ENCODE measurements around the gene CENATAC.
"Not testable (repeated sequence)": the region's sequence is repeated elsewhere in the genome, so short reads cannot be mapped to it uniquely, and the experiment has no call there.

The CENATAC gene

DNA sequence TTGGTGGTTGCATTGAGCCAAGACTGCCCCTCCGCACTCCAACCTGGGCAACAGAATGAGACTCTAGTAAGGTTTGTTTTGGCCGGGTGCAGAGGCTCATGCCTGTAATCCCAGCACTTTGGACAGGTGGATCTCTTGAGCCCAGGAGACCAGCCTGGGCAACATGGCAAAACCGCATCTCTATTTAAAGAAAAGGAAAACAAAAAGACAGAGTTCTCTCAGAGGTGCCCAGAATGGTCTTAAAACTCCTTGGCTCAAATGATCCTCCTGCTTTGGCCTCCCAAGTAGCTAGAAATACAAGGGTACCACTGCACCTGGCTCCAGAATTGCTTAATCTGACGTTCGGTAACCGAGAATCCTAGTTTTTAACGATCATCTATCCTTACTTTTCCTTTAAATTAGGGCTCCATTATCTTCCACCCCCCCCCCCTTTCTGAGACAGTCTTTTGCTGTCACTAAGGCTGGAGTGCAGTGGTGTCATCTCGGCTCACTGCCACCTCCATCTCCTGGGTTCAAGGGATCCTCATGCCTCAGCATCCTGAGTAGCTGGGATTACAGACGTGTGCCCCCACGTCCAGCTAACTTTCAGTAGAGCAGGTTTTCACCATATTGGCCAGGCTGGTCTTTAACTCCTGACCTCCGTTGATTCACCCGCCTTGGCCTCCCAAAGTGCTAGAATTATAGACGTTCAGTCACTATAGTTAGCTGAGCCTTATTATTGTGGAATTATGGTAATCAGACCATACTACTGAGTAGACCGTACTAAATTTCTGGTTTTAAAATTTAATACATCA, 18.5 kb downstream of the CENATAC start:
- Histone ChIP-seq H3K36me3 (peaks cover 64% of the 10 kb centered on the region), H3K27me3 (no peaks in the 10 kb centered on the region), H3K27ac (0 out of 2 replicates have a peak overlapping the region, but pooled peaks have one; percentile 93), H3K4me3 (peak overlapping the region; percentile 80), H4K20me1 (peaks cover 76% of the 10 kb centered on the region), H3K9ac (peak overlapping the region; percentile 94; the same call in 1 of the 2 replicates), H3K9me3 (no peaks in the 10 kb centered on the region), H3K4me1 (peaks cover 36% of the 10 kb centered on the region), H3K4me2 (peak overlapping the region; percentile 87)
- no peak for TF ChIP-seq Cebpa-rat (IDR thresholded peaks at IDR 0.05)

GRCh38 chr11:119017377-119017776, 19.4 kb downstream of the CENATAC start:
- peaks cover 79% of the 10 kb centered on the region for H4K20me1 ChIP-seq
- peaks cover 40% of the 10 kb centered on the region for H3K4me1 ChIP-seq
- H3K36me3 ChIP-seq: peaks cover 64% of the 10 kb centered on the region
- H3K4me3 ChIP-seq: peak overlapping the region; percentile 80
- peak overlapping the region; percentile 87 for H3K4me2 ChIP-seq
- H3K9ac ChIP-seq: peak overlapping the region; percentile 94
- H3K9me3 ChIP-seq, H3K27me3 ChIP-seq: not testable (repeated sequence)
- H3K27ac ChIP-seq: peak overlapping the region; percentile 93

GRCh38 chr11:119018074-119018938, 20.4 kb downstream of the CENATAC start, which contains the start of the genes RPS25 and TRAPPC4:
RPS25 (minus strand) TSS chr11:119018343; CDS start chr11:119018284, 59 bp downstream.
TRAPPC4 (plus strand) TSS chr11:119018766; CDS start chr11:119018796, 30 bp downstream.
- Histone ChIP-seq H4K20me1 (peaks cover 73% of the 10 kb centered on the region), H3K27ac (peak within 1 kb of the TSS; percentile 93), H3K9me3 (no peaks in the 10 kb centered on the region), H3K4me1 (peaks cover 40% of the 10 kb centered on the region), H3K4me2 (peak within 1 kb of the TSS; percentile 87), H3K9ac (peak within 1 kb of the TSS; percentile 94), H3K4me3 (peak within 1 kb of the TSS; percentile 80), H3K27me3 (no peaks in the 10 kb centered on the region), H3K36me3 (peaks cover 64% of the 10 kb centered on the region)
- TF ChIP-seq Cebpa-rat (IDR thresholded peaks at IDR 0.05): no peak

GRCh38 chr11:119019996-119020395, 22.1 kb downstream of the CENATAC start:
- H3K27me3 ChIP-seq: no peaks in the 10 kb centered on the region
- H3K27ac ChIP-seq: no peak overlapping the region
- H4K20me1 ChIP-seq: peaks cover 60% of the 10 kb centered on the region
- peak overlapping the region; percentile 85 for H3K4me2 ChIP-seq
- H3K9ac ChIP-seq: peak overlapping the region; percentile 94
- no peak for TF ChIP-seq Cebpa-rat (IDR thresholded peaks at IDR 0.05)
- no peaks in the 10 kb centered on the region for H3K9me3 ChIP-seq
- peaks cover 46% of the 10 kb centered on the region for H3K4me1 ChIP-seq
- peak overlapping the region; percentile 80 for H3K4me3 ChIP-seq
- peaks cover 65% of the 10 kb centered on the region for H3K36me3 ChIP-seq

DNA sequence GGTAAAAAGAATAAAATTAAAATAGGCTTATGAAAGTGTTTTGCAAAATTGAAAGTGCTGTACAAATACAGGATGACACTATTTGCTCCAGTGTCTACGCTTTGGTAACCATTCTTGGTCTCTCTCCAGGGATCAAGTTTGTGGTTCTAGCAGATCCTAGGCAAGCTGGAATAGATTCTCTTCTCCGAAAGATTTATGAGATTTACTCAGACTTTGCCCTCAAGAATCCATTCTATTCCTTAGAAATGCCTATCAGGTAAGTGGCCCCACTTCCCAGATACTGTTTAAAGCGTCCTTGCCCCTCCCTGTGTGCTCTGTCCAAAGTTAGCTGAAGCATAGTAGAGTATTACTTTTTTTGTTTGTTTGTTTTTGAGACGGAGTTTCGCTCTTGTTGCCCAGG, 23.7 kb downstream of the CENATAC start:
- Histone ChIP-seq H3K27ac (no peak overlapping the region), H3K9ac (no peak overlapping the region), H3K4me1 (peaks cover 35% of the 10 kb centered on the region), H4K20me1 (peaks cover 44% of the 10 kb centered on the region), H3K4me2 (peak overlapping the region; percentile 2; the same call in 1 of the 2 replicates), H3K4me3 (no peak overlapping the region), H3K9me3 (no peaks in the 10 kb centered on the region), H3K27me3 (no peaks in the 10 kb centered on the region), H3K36me3 (peaks cover 65% of the 10 kb centered on the region)
- TF ChIP-seq Cebpa-rat (IDR thresholded peaks at IDR 0.05): no peak

DNA sequence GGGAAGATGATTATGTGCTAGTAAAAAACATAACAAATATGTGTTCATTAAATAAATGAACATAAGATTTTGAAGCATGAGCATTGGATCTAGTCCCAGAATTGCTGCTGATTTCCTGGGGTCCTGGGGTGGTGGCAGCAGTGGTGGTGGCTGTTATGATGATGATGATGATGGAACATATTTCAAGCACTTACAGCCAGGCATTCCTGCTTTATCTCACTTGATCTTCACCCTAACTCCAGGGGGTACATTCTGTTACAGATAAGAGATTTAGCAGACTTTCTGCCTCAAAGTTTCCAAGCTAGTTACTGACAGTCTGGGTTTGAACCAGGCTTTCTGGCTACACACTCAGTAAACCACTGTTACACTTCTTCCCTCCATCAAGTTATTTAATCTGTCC, 25.8 kb downstream of the CENATAC start:
- Histone ChIP-seq H3K27ac (no peak overlapping the region), H3K36me3 (peaks cover 79% of the 10 kb centered on the region), H3K4me2 (no peak overlapping the region), H3K4me3 (no peak overlapping the region), H3K9ac (0 out of 2 replicates have a peak overlapping the region, but pooled peaks have one; percentile 41), H3K9me3 (no peaks in the 10 kb centered on the region), H3K4me1 (peaks cover 34% of the 10 kb centered on the region), H3K27me3 (no peaks in the 10 kb centered on the region), H4K20me1 (peaks cover 36% of the 10 kb centered on the region)
- TF ChIP-seq Cebpa-rat (IDR thresholded peaks at IDR 0.05): no peak

DNA sequence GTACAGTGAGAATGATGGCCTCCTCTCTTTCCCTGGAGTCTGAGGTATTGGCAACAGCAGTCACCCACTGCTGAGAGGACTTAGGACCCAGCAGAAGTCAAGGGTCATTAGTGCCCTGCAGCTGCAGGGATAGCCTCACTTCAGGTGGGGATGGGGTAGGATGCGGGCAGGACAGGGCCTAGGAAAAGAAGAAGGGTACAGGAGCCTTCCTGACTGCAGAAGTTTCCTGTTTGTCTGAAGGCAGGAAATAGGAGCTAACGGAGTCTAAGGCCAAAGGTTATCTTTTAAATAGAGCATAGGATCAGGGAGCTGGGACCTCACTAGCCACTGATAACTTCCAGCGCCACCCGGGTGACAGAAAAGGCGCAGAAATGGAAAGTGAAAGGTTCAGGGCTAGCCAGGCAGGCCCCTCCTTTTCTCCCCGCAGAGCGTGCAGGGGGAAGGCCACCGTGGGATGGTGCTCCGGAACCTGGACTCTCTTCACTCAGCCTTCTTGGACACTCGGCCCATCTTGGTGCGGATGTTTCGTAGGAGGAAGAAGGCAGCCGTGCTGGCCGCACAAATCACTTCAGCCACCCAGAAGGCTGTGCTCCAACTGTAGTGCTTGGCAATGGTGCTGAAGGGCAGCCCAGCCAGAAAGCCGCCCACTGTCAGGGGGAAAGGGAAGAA, 26.6 kb downstream of the CENATAC start:
- no peak overlapping the region for H3K4me3 ChIP-seq
- H3K9me3 ChIP-seq: no peaks in the 10 kb centered on the region
- peaks cover 27% of the 10 kb centered on the region for H4K20me1 ChIP-seq
- peaks cover 41% of the 10 kb centered on the region for H3K4me1 ChIP-seq
- no peaks in the 10 kb centered on the region for H3K27me3 ChIP-seq
- TF ChIP-seq Cebpa-rat (IDR thresholded peaks at IDR 0.05): no peak
- H3K4me2 ChIP-seq: no peak overlapping the region
- H3K27ac ChIP-seq: 0 out of 2 replicates have a peak overlapping the region, but pooled peaks have one; percentile 22
- H3K9ac ChIP-seq: peak overlapping the region; percentile 41; the same call in 1 of the 2 replicates
- peaks cover 82% of the 10 kb centered on the region for H3K36me3 ChIP-seq

- no peak for TF ChIP-seq Cebpa-rat (IDR thresholded peaks at IDR 0.05)
- H3K36me3 ChIP-seq: peaks cover 82% of the 10 kb centered on the region
- no peaks in the 10 kb centered on the region for H3K9me3 ChIP-seq
- no peaks in the 10 kb centered on the region for H3K27me3 ChIP-seq
- H3K27ac ChIP-seq: no peak overlapping the region
- 0 out of 2 replicates have a peak overlapping the region, but pooled peaks have one; percentile 41 for H3K9ac ChIP-seq
- H3K4me3 ChIP-seq: no peak overlapping the region
- H3K4me1 ChIP-seq: peaks cover 41% of the 10 kb centered on the region
- no peak overlapping the region for H3K4me2 ChIP-seq
- H4K20me1 ChIP-seq: peaks cover 22% of the 10 kb centered on the region
Observed at GRCh38 chr11:119025099-119025473, 27.1 kb downstream of the CENATAC start.

DNA sequence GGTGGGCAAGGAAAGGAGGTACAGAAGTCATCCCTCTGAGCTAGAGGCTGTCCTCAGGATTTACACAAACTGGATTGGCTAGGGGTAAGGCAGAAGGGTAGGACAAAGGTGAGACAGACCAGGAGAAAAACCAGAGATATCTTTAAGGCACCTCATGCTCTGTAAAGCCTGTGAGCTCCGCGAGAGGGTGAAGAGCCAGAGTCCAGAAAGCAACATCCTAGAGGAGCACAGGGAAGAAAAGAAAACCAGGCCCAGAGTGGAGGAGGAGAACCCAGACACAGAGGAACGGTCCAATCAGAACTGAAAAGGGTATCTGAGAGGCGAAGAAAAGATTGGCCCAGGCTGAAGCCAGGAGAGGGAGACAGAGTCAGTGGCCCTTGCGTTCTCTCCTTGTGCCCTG, 27.6 kb downstream of the CENATAC start:
- Histone ChIP-seq H3K27me3 (no peaks in the 10 kb centered on the region), H3K9me3 (no peaks in the 10 kb centered on the region), H3K4me2 (no peak overlapping the region), H3K9ac (no peak overlapping the region), H3K4me3 (no peak overlapping the region), H3K36me3 (peaks cover 82% of the 10 kb centered on the region), H3K27ac (no peak overlapping the region), H3K4me1 (peaks cover 37% of the 10 kb centered on the region), H4K20me1 (peaks cover 18% of the 10 kb centered on the region; the same call in 1 of the 2 replicates)
- TF ChIP-seq Cebpa-rat (IDR thresholded peaks at IDR 0.05): no peak
